Mesendoderm (in vitro differentiated cells): Measurements from ENCODE around the gene THUMPD3.

Experiments used
- DNase-seq: peaks from one replicate; pipeline ENCODE4 v3.0.0; 2013
- H2AK5ac ChIP-seq: 2 replicates; pipeline ENCODE4 v1.6.1; 2013; ENCODE audit warnings: low read length, inconsistent platforms
- H2BK120ac ChIP-seq: 2 replicates; pipeline ENCODE4 v1.6.1; 2013; ENCODE audit warnings: low read depth, mild to moderate bottlenecking, low read length, moderate library complexity, mixed read lengths
- H2BK15ac ChIP-seq: replicated peaks from 2 replicates; pipeline ENCODE4 v1.6.1; 2013; ENCODE audit warnings: low read depth, mild to moderate bottlenecking, moderate library complexity
- H2BK5ac ChIP-seq: 2 replicates; pipeline ENCODE4 v1.6.1; 2013; ENCODE audit warnings: low read length, inconsistent platforms
- H3K18ac ChIP-seq: 2 replicates; pipeline ENCODE4 v1.6.1; 2013; ENCODE audit warnings: mild to moderate bottlenecking, low read length, mixed read lengths
- H3K23ac ChIP-seq: one replicate; pipeline ENCODE4 v1.6.1; 2013; ENCODE audit warnings: low read length
- H3K27ac ChIP-seq: 2 replicates; pipeline ENCODE4 v1.5.1; 2013; ENCODE audit warnings: low read depth, mild to moderate bottlenecking, inconsistent platforms, low read length, moderate library complexity
- H3K27me3 ChIP-seq: 2 replicates; pipeline ENCODE4 v1.6.1; 2013; ENCODE audit warnings: low read length, control low read depth, mild to moderate bottlenecking, inconsistent platforms; ENCODE audit not compliant: insufficient read depth, poor library complexity
- H3K36me3 ChIP-seq: 2 replicates; pipeline ENCODE4 v1.6.1; 2013; ENCODE audit warnings: low read length, inconsistent platforms; ENCODE audit not compliant: control insufficient read depth, insufficient read depth
- H3K4ac ChIP-seq: one replicate; pipeline ENCODE4 v1.6.1; 2013; ENCODE audit warnings: low read depth, mild to moderate bottlenecking, low read length, moderate library complexity
- H3K4me1 ChIP-seq: 2 replicates; pipeline ENCODE4 v1.6.1; 2013; ENCODE audit warnings: low read depth, low read length, inconsistent platforms; ENCODE audit not compliant: control insufficient read depth
- H3K4me2 ChIP-seq: 2 replicates; pipeline ENCODE4 v1.6.1; 2013; ENCODE audit warnings: low read length
- H3K4me3 ChIP-seq: 2 replicates; pipeline ENCODE4 v1.5.1; 2013; ENCODE audit warnings: mild to moderate bottlenecking, low read length
- H3K56ac ChIP-seq: one replicate; pipeline ENCODE4 v1.6.1; 2013; ENCODE audit warnings: low read length
- H3K79me1 ChIP-seq: 2 replicates; pipeline ENCODE4 v1.6.1; 2013; ENCODE audit warnings: low read length, inconsistent platforms
- H3K79me2 ChIP-seq: 2 replicates; pipeline ENCODE4 v1.6.1; 2013; ENCODE audit warnings: mild to moderate bottlenecking, low read length; ENCODE audit not compliant: control insufficient read depth, insufficient read depth
- H3K9ac ChIP-seq: 2 replicates; pipeline ENCODE4 v1.6.1; 2013; ENCODE audit warnings: low read length, inconsistent platforms
- H4K5ac ChIP-seq: one replicate; pipeline ENCODE4 v1.6.1; 2013; ENCODE audit warnings: low read length
- H4K8ac ChIP-seq: one replicate; pipeline ENCODE4 v1.6.1; 2013; ENCODE audit warnings: low read depth, mild to moderate bottlenecking, control low read depth, low read length, moderate library complexity
- WGBS: extraction: QIAGEN DNeasy Blood & Tissue Kit; methylation state at CpG from one replicate; pipeline ENCODE4 v1.1.7; 2013; ENCODE audit warnings: low lambda C conversion rate, missing lambda C conversion rate; ENCODE audit not compliant: insufficient coverage; ENCODE audit errors: extremely low coverage; 5-methylcytosine and 5-hydroxymethylcytosine counted together

Gene THUMPD3

DNA sequence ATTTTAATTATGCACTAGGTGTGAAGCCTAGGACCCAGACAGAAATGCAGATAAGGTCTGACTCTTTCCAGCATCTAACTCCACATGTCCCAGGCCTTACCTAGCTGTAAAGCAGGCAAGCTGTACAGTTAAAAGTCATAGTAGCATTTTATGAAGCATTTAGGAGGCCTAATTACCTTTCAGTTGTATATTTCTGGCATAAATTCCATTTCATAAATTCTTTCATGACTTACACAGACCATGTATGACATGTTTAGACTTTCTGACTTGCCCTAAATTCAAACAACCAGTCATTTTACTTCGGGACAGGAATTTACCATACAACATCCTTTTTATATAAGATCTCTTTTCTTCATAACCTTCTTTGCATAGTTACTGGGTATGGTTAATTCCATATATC is 35.3 kb upstream of the THUMPD3 start:
- Histone ChIP-seq H2AK5ac (no peak overlapping the region), H4K8ac (no peak overlapping the region), H3K4me2 (no peak overlapping the region), H3K4me1 (no peaks in the 10 kb centered on the region), H4K5ac (no peak overlapping the region), H3K27me3 (no peaks in the 10 kb centered on the region), H3K4me3 (no peak overlapping the region), H3K27ac (no peak overlapping the region), H3K9ac (no peak overlapping the region), H2BK120ac (no peak overlapping the region), H3K23ac (no peak overlapping the region), H3K4ac (no peak overlapping the region), H3K56ac (no peak overlapping the region), H3K79me1 (no peaks in the 10 kb centered on the region), H3K36me3 (no peaks in the 10 kb centered on the region), H2BK15ac (no peak overlapping the region), H2BK5ac (no peak overlapping the region), H3K79me2 (no peaks in the 10 kb centered on the region), H3K18ac (no peak overlapping the region)
- no peak for DNase-seq
- no CpG with 5 or more reads among the region's 1 CpG for WGBS

DNA sequence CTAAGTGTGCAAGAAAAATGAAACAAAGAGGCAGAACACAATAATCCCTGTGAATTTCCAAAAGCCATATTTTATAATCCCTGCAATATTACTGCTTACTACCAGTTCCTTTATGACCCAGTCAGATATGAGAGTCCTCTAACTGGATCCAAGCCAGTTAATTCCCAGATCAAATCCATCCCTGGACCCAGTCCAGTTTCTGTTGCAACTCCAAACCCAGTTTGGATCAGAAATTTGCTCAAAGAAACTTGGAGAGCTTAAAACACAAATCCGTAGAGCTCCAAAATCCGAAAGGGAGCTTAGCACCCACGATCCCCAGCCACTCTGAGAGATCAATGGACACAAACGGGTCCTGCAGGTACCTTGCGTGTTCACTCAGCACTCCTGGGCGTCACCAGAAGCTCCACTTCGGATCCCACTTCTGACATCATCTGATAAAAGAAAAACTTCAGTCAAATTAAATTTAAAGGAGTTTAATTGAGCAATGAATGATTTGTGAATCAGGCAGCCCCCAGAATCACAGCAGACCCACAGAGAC is 32.6 kb upstream of the THUMPD3 start:
- Histone ChIP-seq H4K5ac (no peak overlapping the region), H3K27me3 (no peaks in the 10 kb centered on the region), H4K8ac (no peak overlapping the region), H3K27ac (no peak overlapping the region), H2BK120ac (no peak overlapping the region), H3K4me2 (no peak overlapping the region), H3K79me1 (no peaks in the 10 kb centered on the region), H3K56ac (no peak overlapping the region), H3K18ac (no peak overlapping the region), H3K36me3 (no peaks in the 10 kb centered on the region), H3K4ac (no peak overlapping the region), H3K23ac (no peak overlapping the region), H3K4me3 (no peak overlapping the region), H2BK5ac (no peak overlapping the region), H2AK5ac (no peak overlapping the region), H3K4me1 (no peaks in the 10 kb centered on the region), H2BK15ac (no peak overlapping the region), H3K79me2 (no peaks in the 10 kb centered on the region), H3K9ac (no peak overlapping the region)
- WGBS = no CpG with 5 or more reads among the region's 7 CpGs
- no peak for DNase-seq

DNA sequence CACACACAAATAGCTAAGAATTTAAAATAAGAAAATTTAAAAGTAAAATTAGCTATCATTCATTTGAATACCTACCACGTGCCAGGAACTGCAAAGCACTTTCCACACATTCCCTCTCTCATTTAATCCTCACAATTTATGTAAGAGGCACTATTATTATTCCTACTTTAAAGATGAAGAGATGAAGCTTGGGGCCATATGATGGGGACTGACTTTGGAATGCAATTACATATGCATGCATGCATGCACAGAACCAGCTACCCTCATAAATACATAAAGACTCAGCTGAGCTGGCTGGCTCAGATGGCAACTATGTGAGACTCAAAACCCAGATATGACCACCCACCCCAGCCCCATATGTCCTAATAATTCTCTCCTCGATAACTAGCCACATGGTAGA is 31.7 kb upstream of the THUMPD3 start:
- Histone ChIP-seq H3K79me1 (no peaks in the 10 kb centered on the region), H3K4me2 (no peak overlapping the region), H3K9ac (no peak overlapping the region), H3K36me3 (no peaks in the 10 kb centered on the region), H4K5ac (no peak overlapping the region), H3K23ac (no peak overlapping the region), H3K4me3 (no peak overlapping the region), H2BK5ac (no peak overlapping the region), H3K4me1 (no peaks in the 10 kb centered on the region), H3K56ac (no peak overlapping the region), H2BK120ac (no peak overlapping the region), H2AK5ac (no peak overlapping the region), H3K27me3 (no peaks in the 10 kb centered on the region), H4K8ac (no peak overlapping the region), H3K18ac (no peak overlapping the region), H2BK15ac (no peak overlapping the region), H3K79me2 (no peaks in the 10 kb centered on the region), H3K4ac (no peak overlapping the region), H3K27ac (no peak overlapping the region)
- WGBS = no CpG with 5 or more reads among the region's 2 CpGs
- no peak for DNase-seq

DNA sequence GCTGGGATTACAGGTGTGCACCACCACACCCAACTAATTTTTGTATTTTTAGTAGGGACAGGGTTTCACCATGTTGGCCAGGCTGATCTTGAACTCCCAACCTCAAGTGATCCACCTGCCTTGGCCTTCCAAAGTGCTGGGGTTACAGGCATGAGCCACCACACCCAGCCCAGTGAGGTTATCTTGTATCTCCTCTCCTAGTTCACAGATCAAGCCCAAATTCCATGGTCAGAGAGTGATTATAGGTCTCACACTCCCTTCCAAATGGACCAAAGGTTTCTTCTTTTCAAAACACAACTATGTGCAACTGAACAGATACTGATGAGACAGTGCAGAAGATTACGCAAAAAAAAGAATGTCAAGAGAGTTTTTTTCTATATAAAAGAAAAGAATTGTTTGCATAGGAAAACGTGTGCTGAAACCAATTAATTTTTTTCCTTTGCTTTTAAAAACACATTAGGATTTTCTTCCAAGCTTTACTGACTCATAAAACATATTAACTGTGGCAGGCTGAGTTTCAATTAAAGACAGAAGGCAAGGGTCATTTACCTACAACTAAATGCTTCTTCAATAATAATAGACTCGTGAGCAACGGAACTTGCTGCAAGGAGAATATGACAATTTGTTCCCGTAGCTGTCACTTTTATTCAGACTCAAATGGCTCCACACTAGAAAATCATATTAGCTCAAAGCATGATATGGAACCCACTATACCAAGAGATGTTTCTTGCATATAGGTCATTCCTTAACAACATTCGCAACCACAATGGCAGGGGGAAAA is 30.4 kb upstream of the THUMPD3 start:
- H3K79me1 ChIP-seq = no peaks in the 10 kb centered on the region
- H3K4me3 ChIP-seq = no peak overlapping the region
- WGBS = no CpG with 5 or more reads among the region's 6 CpGs
- H3K4me1 ChIP-seq = no peaks in the 10 kb centered on the region
- no peak overlapping the region for H3K4me2 ChIP-seq
- H3K23ac ChIP-seq = no peak overlapping the region
- no peak overlapping the region for H3K27ac ChIP-seq
- H3K56ac ChIP-seq = no peak overlapping the region
- no peak overlapping the region for H2BK5ac ChIP-seq
- H3K79me2 ChIP-seq = no peaks in the 10 kb centered on the region
- no peak overlapping the region for H2BK15ac ChIP-seq
- no peak for DNase-seq
- H2BK120ac ChIP-seq = no peak overlapping the region
- H3K36me3 ChIP-seq = no peaks in the 10 kb centered on the region
- H3K9ac ChIP-seq = no peak overlapping the region
- no peak overlapping the region for H2AK5ac ChIP-seq
- no peak overlapping the region for H4K8ac ChIP-seq
- no peak overlapping the region for H4K5ac ChIP-seq
- no peaks in the 10 kb centered on the region for H3K27me3 ChIP-seq
- H3K18ac ChIP-seq = no peak overlapping the region
- no peak overlapping the region for H3K4ac ChIP-seq

DNA sequence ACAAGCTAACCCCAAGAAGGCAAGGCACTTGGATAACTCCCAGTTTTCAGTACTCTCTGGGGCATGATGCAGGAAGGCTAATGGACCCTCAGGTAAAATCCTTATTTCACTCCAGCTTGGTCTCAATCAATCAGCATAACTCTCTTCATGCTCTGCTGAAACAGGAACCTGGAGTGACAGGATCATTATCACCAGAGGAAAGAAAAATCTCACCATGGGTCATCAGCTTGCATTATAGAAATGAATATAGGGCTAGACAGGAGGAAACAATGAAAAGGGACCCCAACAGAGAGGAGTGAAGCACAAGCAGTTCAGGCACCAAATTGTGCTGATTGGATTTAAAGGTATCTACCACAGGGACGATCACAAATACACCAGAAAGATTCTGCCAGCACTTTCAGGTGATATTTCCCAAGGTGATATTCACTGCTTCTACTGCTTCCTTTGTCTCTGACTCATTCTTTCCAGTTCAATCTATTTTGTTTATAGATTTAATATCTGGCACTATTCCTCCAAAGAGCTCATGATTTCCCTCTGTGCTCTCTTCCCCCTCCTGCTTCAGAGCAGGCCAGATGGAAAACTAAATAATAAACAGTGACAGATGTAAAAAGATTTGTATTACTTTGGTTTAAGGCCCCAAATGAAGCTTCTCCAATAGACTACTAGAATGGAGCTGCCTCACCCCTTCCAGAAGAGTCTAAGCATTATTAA is 22.9 kb upstream of the THUMPD3 start:
- H3K4me2 ChIP-seq = no peak overlapping the region
- H3K36me3 ChIP-seq = no peaks in the 10 kb centered on the region
- H3K4ac ChIP-seq = no peak overlapping the region
- no peaks in the 10 kb centered on the region for H3K79me1 ChIP-seq
- H3K27ac ChIP-seq = no peak overlapping the region
- H2BK15ac ChIP-seq = no peak overlapping the region
- H2BK5ac ChIP-seq = no peak overlapping the region
- no peaks in the 10 kb centered on the region for H3K79me2 ChIP-seq
- no peak overlapping the region for H3K4me3 ChIP-seq
- H2BK120ac ChIP-seq = no peak overlapping the region
- H3K9ac ChIP-seq = no peak overlapping the region
- peaks cover 6% of the 10 kb centered on the region for H3K4me1 ChIP-seq
- H4K8ac ChIP-seq = no peak overlapping the region
- no peak overlapping the region for H3K23ac ChIP-seq
- H3K18ac ChIP-seq = no peak overlapping the region
- no peaks in the 10 kb centered on the region for H3K27me3 ChIP-seq
- no peak overlapping the region for H3K56ac ChIP-seq
- H2AK5ac ChIP-seq = no peak overlapping the region
- no peak for DNase-seq
- no peak overlapping the region for H4K5ac ChIP-seq
- no CpG with 5 or more reads among the region's 1 CpG for WGBS
